A549 (cell line): ENCODE data around the gene HES1. TPM values are rescaled to one million over a fixed set of nuclear protein-coding genes. Genes with fewer than 3 reads are reported as not detected.

ENCODE experiments used
- ATAC-seq, 2 experiments: fragments of 200-7000 bp in 1 of 2; fragments of >200 bp in 1 of 2; cut with Nextera tagmentation in 1 of 2; cut with Tn5 transposase in 1 of 2; 3 replicates each; pipeline versions ENCODE4 v1.8.0 to v1.9.1; 2018 to 2020; ENCODE audit warnings: mild to moderate bottlenecking in 1 of 2, moderate library complexity in 1 of 2
- CTCF ChIA-PET: fragments of 300-600 bp; sonication (Branson Sonifier 250); formaldehyde crosslinking; extraction: SDS; loops from one replicate; lab custom pipeline; 2021; ENCODE audit warnings: antibody characterized with exemption, inconsistent platforms; lab: Yijun Ruan, JAX
- POLR2A ChIA-PET: fragments of 350-600 bp; formaldehyde crosslinking; extraction: SDS; loops from one replicate; lab custom pipeline; 2021; ENCODE audit warnings: antibody characterized with exemption, inconsistent platforms; lab: Yijun Ruan, JAX
- DNase-seq, 2 experiments: peaks; one replicate each; pipeline versions ENCODE4 v3.0.0 to v3.0.0-alpha.2; 2011 to 2016; ENCODE audit warnings: low read depth in 1 of 2, low spot score in 1 of 2
- FAIRE-seq: peaks from 2 replicates; lab custom pipeline; 2011; peaks lifted over from hg19 to GRCh38; lab: Jason Lieb, UNC
- H3K27ac ChIP-seq, 2 experiments: fragments of >200 bp; sonication (Bioruptor Twin); formaldehyde crosslinking; 3 replicates each; pipeline ENCODE4 v1.5.1; 2016 to 2017
- H3K4me1 ChIP-seq: fragments of >200 bp; sonication (Bioruptor Twin); formaldehyde crosslinking; 3 replicates; pipeline ENCODE4 v1.6.1; 2016
- H3K4me2 ChIP-seq: fragments of >200 bp; sonication (Bioruptor Twin); formaldehyde crosslinking; 3 replicates; pipeline ENCODE4 v1.6.1; 2016
- H3K4me3 ChIP-seq: fragments of >200 bp; sonication (Bioruptor Twin); formaldehyde crosslinking; 3 replicates; pipeline ENCODE4 v1.5.1; 2016
- H3K9me3 ChIP-seq: fragments of >200 bp; sonication (Bioruptor Twin); formaldehyde crosslinking; 3 replicates; pipeline ENCODE4 v1.6.1; 2016
- CBX8 ChIP-seq: fragments of 200-600 bp; sonication (generic); IDR thresholded peaks from 2 replicates; pipeline ENCODE4 v1.6.1; 2016
- E2F6 ChIP-seq: IDR thresholded peaks from 2 replicates; pipeline ENCODE4 v1.6.1; 2012; ENCODE audit warnings: low read depth, borderline replicate concordance
- ELK1 ChIP-seq: fragments of 150-350 bp; IDR thresholded peaks from 2 replicates; pipeline ENCODE4 v1.6.1; 2014; ENCODE audit warnings: low read depth, mild to moderate bottlenecking, low read length
- ESRRA ChIP-seq: fragments of 150-350 bp; IDR thresholded peaks from 2 replicates; pipeline ENCODE4 v1.6.1; 2014; ENCODE audit warnings: mild to moderate bottlenecking, low read length, borderline replicate concordance
- FOSB ChIP-seq: fragments of 250-450 bp; sonication (Bioruptor Pico); IDR thresholded peaks from 2 replicates; pipeline ENCODE4 v1.5.0; 2020; ENCODE audit warnings: mild to moderate bottlenecking, moderate library complexity
- GATA3 ChIP-seq: IDR thresholded peaks from 2 replicates; pipeline ENCODE4 v1.6.1; 2012; ENCODE audit warnings: borderline replicate concordance
- HMGXB4 ChIP-seq: fragments of 250-450 bp; sonication (Bioruptor Pico); IDR thresholded peaks from 2 replicates; pipeline ENCODE4 v1.5.0; 2021; ENCODE audit warnings: mild to moderate bottlenecking, moderate library complexity, borderline replicate concordance
- HOXA7 ChIP-seq: fragments of 250-450 bp; sonication (Bioruptor Pico); IDR thresholded peaks from 2 replicates; pipeline ENCODE4 v1.5.0; 2020; ENCODE audit warnings: mild to moderate bottlenecking, moderate library complexity
- HOXB13 ChIP-seq: fragments of 250-450 bp; sonication (Bioruptor Pico); IDR thresholded peaks from 2 replicates; pipeline ENCODE4 v1.5.0; 2020; ENCODE audit warnings: low read depth, mild to moderate bottlenecking, moderate library complexity
- JUN ChIP-seq, 2 experiments: fragments of >200 bp; sonication (Bioruptor Twin); formaldehyde crosslinking; IDR thresholded peaks; 2 replicates in 1 of 2; 3 replicates in 1 of 2; pipeline ENCODE4 v1.6.1; 2016 to 2017
- JUNB ChIP-seq: fragments of >200 bp; sonication (Bioruptor Twin); formaldehyde crosslinking; IDR thresholded peaks from 2 replicates; pipeline ENCODE4 v1.6.1; 2016
- KDM5A ChIP-seq: fragments of 200-600 bp; sonication (generic); IDR thresholded peaks from 2 replicates; pipeline ENCODE4 v1.6.1; 2016; ENCODE audit warnings: antibody characterized with exemption, mild to moderate bottlenecking
- MAX ChIP-seq: IDR thresholded peaks from 2 replicates; pipeline ENCODE4 v1.6.1; 2012
- MAZ ChIP-seq: fragments of 150-350 bp; IDR thresholded peaks from 2 replicates; pipeline ENCODE4 v1.6.1; 2014; ENCODE audit warnings: antibody characterized with exemption, low read depth, low read length, borderline replicate concordance
- NPAS2 ChIP-seq: fragments of 250-450 bp; sonication (Bioruptor Pico); IDR thresholded peaks from 2 replicates; pipeline ENCODE4 v1.8.0; 2022; ENCODE audit warnings: mild to moderate bottlenecking, moderate library complexity, borderline replicate concordance
- REST ChIP-seq: fragments of 200-600 bp; sonication (generic); IDR thresholded peaks from 2 replicates; pipeline ENCODE4 v1.6.1; 2016; ENCODE audit warnings: antibody characterized with exemption, mild to moderate bottlenecking, moderate library complexity
- SMC3 ChIP-seq: fragments of >200 bp; sonication (Bioruptor Twin); formaldehyde crosslinking; IDR thresholded peaks from 3 replicates; pipeline ENCODE4 v1.6.1; 2018; ENCODE audit warnings: inconsistent platforms
- ZC3H11A ChIP-seq: fragments of 450-650 bp; IDR thresholded peaks from 2 replicates; pipeline ENCODE4 v1.6.1; 2014; ENCODE audit warnings: antibody characterized with exemption, mild to moderate bottlenecking
- ZFP36 ChIP-seq: fragments of 450-650 bp; IDR thresholded peaks from 2 replicates; pipeline ENCODE4 v1.6.1; 2014; ENCODE audit warnings: borderline replicate concordance; ENCODE audit not compliant: partially characterized antibody
- ZNF302 ChIP-seq: fragments of 250-450 bp; sonication (Bioruptor Pico); IDR thresholded peaks from 2 replicates; pipeline ENCODE4 v1.9.0; 2021; ENCODE audit warnings: inconsistent platforms, mild to moderate bottlenecking, moderate library complexity
- ZSCAN20 ChIP-seq: fragments of 250-450 bp; sonication (Bioruptor Pico); IDR thresholded peaks from 2 replicates; pipeline ENCODE4 v1.8.0; 2022; ENCODE audit warnings: mild to moderate bottlenecking, moderate library complexity
- WGBS: methylation state at CpG from one replicate; pipeline ENCODE4 v1.1.6; 2017; ENCODE audit errors: missing lambda C conversion rate; 5-methylcytosine and 5-hydroxymethylcytosine counted together
- polyA plus RNA-seq, 4 experiments: library from polyadenylated mRNA; depleted of rRNA in 3 of 4; stranded (reverse); fragments of >200 nt; fragmentation: RNase III in 1 of 4; extraction: RNeasy Plus Mini Kit Qiagen cat#74134 plus additional on column Dnase treatment in 1 of 4; gene quantifications; 2 replicates in 3 of 4; 3 replicates in 1 of 4; pipeline ENCODE4 v1.2.3, GENCODE V29; 2011 to 2017

HES1 gene
- polyA plus RNA-seq, 2 of the 4 experiments (the other 2 are of a cell fraction) = 8.3 to 66.6 TPM

- ATAC-seq (no peak), FAIRE-seq (no peak), DNase-seq (no peak)
- ChIA-PET CTCF (interaction anchor here (0.6 to 11.4 kb wide), 8 partner anchors 16 to 478 kb away, joined by 3 to 116 read pairs (median 4); no protein-coding TSS in a partner anchor), POLR2A (interaction anchor here (1.3 to 2.2 kb wide), 5 partner anchors 53 to 180 kb away, joined by 6 to 15 read pairs (median 9); no protein-coding TSS in a partner anchor)
- no peaks in the 10 kb centered on the region for H3K9me3 ChIP-seq
- peaks cover 41% of the 10 kb centered on the region for H3K4me1 ChIP-seq
- 54% methylated on average over 14 of the region's 14 CpGs for WGBS
- peak overlapping the region; percentile 99 to 100 for H3K27ac ChIP-seq
- H3K4me2 ChIP-seq = peak overlapping the region; percentile 92
- H3K4me3 ChIP-seq = peak overlapping the region; percentile 47
- 0 out of 2 replicates have a peak, but pooled peaks have one; percentile 0 for TF ChIP-seq JUNB
- no peak for TF ChIP-seq E2F6
- TF ChIP-seq MAX = peak; percentile 5; the same call in 1 of the 2 replicates
Observed at GRCh38 chr3:194142156-194142910, 6.4 kb downstream of the HES1 start.

GRCh38 chr3:194145702-194146101 is 9.8 kb downstream of the HES1 start:
- DNase-seq (no peak), ATAC-seq (no peak), FAIRE-seq (no peak)
- CTCF ChIA-PET = no interaction called here
- POLR2A ChIA-PET = no interaction called here
- Histone ChIP-seq H3K4me1 (peaks cover 36% of the 10 kb centered on the region), H3K9me3 (no peaks in the 10 kb centered on the region), H3K27ac (no peak overlapping the region), H3K4me3 (no peak overlapping the region), H3K4me2 (no peak overlapping the region)
- WGBS = 88% methylated on average over 2 of the region's 2 CpGs
- TF ChIP-seq FOSB (CRISPR knock-in tag) = no peak
- no peak for TF ChIP-seq REST
- no peak for TF ChIP-seq JUN (IDR thresholded peaks at IDR 0.05)
- TF ChIP-seq ZNF302 (CRISPR knock-in tag) = no peak
- TF ChIP-seq ZSCAN20 = no peak
- no peak for TF ChIP-seq MAZ
- TF ChIP-seq ELK1 = no peak
- no peak for TF ChIP-seq ZC3H11A
- TF ChIP-seq CBX8 = no peak
- TF ChIP-seq ZFP36 = no peak
- no peak for TF ChIP-seq ESRRA
- TF ChIP-seq HOXB13 (CRISPR knock-in tag) = no peak
- TF ChIP-seq SMC3 = no peak

GRCh38 chr3:194147679-194148078 is 11.7 kb downstream of the HES1 start:
- DNase-seq (no peak), ATAC-seq (no peak), FAIRE-seq (no peak)
- TF ChIP-seq GATA3 (no peak), NPAS2 (CRISPR knock-in tag) (no peak), JUN (IDR thresholded peaks at IDR 0.05) (no peak), HOXA7 (CRISPR knock-in tag) (no peak), ZFP36 (no peak), HMGXB4 (CRISPR knock-in tag) (no peak), MAZ (no peak), KDM5A (no peak), FOSB (CRISPR knock-in tag) (no peak), E2F6 (no peak)
- WGBS = 91% methylated on average over 7 of the region's 7 CpGs
- no peak overlapping the region for H3K4me3 ChIP-seq
- H3K4me1 ChIP-seq = peaks cover 25% of the 10 kb centered on the region
- peak overlapping the region in 1 of 2 experiments; percentile 69; a peak in 3 of 6 replicates for H3K27ac ChIP-seq
- H3K9me3 ChIP-seq = no peaks in the 10 kb centered on the region
- ChIA-PET POLR2A (no interaction called here), CTCF (interaction anchor here (1.8 to 1.9 kb wide), 2 partner anchors 168 to 367 kb away, joined by 4 to 5 read pairs; no protein-coding TSS in a partner anchor)
- H3K4me2 ChIP-seq = no peak overlapping the region
